ENCODE data around the gene TNFRSF12A.

Gene TNFRSF12A

GRCh38 chr16:3029491-3030221 is 9.5 kb downstream of the TNFRSF12A start (continued):
- TF ChIP-seq ZBTB6 (tag by site-specific recombination; IDR thresholded peaks at IDR 0.05) (no peak), RBAK (tag by site-specific recombination; IDR thresholded peaks at IDR 0.05) (no peak)

- Histone ChIP-seq H3K9me3 (ENCODE audit: control insufficient read depth, insufficient read depth, low read depth, low read length) (no peaks in the 10 kb centered on the region), H3K4me1 (ENCODE audit: control insufficient read depth, insufficient read depth, low read length) (peaks cover 5% of the 10 kb centered on the region), H3K4me3 (ENCODE audit: low read depth, low read length) (no peak overlapping the region), H3K27ac (ENCODE audit: extremely low read depth, low read depth, low read length) (no peak overlapping the region), H3K36me3 (ENCODE audit: control insufficient read depth in 2 of 2, insufficient read depth in 1 of 2, low read length in 2 of 2) (peaks cover 0 to 19% of the 10 kb centered on the region in 2 experiments; a peak in 1 of 3 replicates)
- ChIA-PET CTCF (interaction anchor here (0.6 to 9.2 kb wide), 17 partner anchors 9 to 1087 kb away, joined by 3 to 149 read pairs (median 9); partner anchors contain the start of genes BICDL2, HCFC1R1, THOC6 and TNFRSF12A), POLR2A (interaction anchor here (0.6 to 3.1 kb wide), 10 partner anchors 9 to 104 kb away, joined by 3 to 51 read pairs (median 5); partner anchors contain the start of genes HCFC1R1, THOC6, TNFRSF12A and ZNF213)
- TF ChIP-seq ZNF16 (tag by site-specific recombination; IDR thresholded peaks at IDR 0.05; ENCODE audit: low read depth) (peak; percentile 85), SALL2 (tag by site-specific recombination; IDR thresholded peaks at IDR 0.05; ENCODE audit: borderline replicate concordance) (no peak)
Measured at GRCh38 chr16:3030222-3031212, 10.3 kb downstream of the TNFRSF12A start.

- Histone ChIP-seq H3K4me1 (ENCODE audit: control insufficient read depth, insufficient read depth, low read length) (peaks cover 5% of the 10 kb centered on the region), H3K9me3 (ENCODE audit: control insufficient read depth, insufficient read depth, low read depth, low read length) (no peaks in the 10 kb centered on the region), H3K36me3 (ENCODE audit: control insufficient read depth in 2 of 2, insufficient read depth in 1 of 2, low read length in 2 of 2) (no peaks in the 10 kb centered on the region), H3K4me3 (ENCODE audit: low read depth, low read length) (no peak overlapping the region), H3K27ac (ENCODE audit: extremely low read depth, low read depth, low read length) (no peak overlapping the region)
- ChIA-PET CTCF (interaction anchor here (1.1 to 9.2 kb wide), 12 partner anchors 8 to 138 kb away, joined by 3 to 149 read pairs (median 12); partner anchors contain the start of genes BICDL2, HCFC1R1, PAQR4 and THOC6), POLR2A (interaction anchor here (0.6 to 3.1 kb wide), 4 partner anchors 10 to 245 kb away, joined by 3 to 51 read pairs (median 6); partner anchors contain the start of genes HCFC1R1, THOC6 and TNFRSF12A)
- TF ChIP-seq KLF10 (tag by site-specific recombination; IDR thresholded peaks at IDR 0.05): no peak
Measured at GRCh38 chr16:3032624-3033023, 12.5 kb downstream of the TNFRSF12A start.

GRCh38 chr16:3035289-3035971 is 15.3 kb downstream of the TNFRSF12A start:
- H3K9me3 ChIP-seq (ENCODE audit: control insufficient read depth, insufficient read depth, low read depth, low read length): no peaks in the 10 kb centered on the region
- no peak overlapping the region for H3K4me3 ChIP-seq (ENCODE audit: low read depth, low read length)
- ChIA-PET CTCF (interaction anchor here (0.7 to 9.2 kb wide), 6 partner anchors 23 to 130 kb away, joined by 3 to 149 read pairs (median 6); no protein-coding TSS in a partner anchor), POLR2A (interaction anchor here (0.5 to 1.2 kb wide), 5 partner anchors 12 to 89 kb away, joined by 3 to 9 read pairs (median 4); no protein-coding TSS in a partner anchor)
- no peak overlapping the region for H3K27ac ChIP-seq (ENCODE audit: extremely low read depth, low read depth, low read length)
- no peaks in the 10 kb centered on the region for H3K36me3 ChIP-seq (ENCODE audit: control insufficient read depth in 2 of 2, insufficient read depth in 1 of 2, low read length in 2 of 2)
- H3K4me1 ChIP-seq (ENCODE audit: control insufficient read depth, insufficient read depth, low read length): no peaks in the 10 kb centered on the region
- no peak for TF ChIP-seq MYNN (tag by site-specific recombination; IDR thresholded peaks at IDR 0.05; ENCODE audit: borderline replicate concordance)
- TF ChIP-seq ZNF274 (IDR thresholded peaks at IDR 0.05; ENCODE audit: low read length): no peak
- TF ChIP-seq ZNF274 (tag by site-specific recombination; IDR thresholded peaks at IDR 0.05; ENCODE audit: borderline replicate concordance): no peak
- TF ChIP-seq SP3 (tag by site-specific recombination; IDR thresholded peaks at IDR 0.05): no peak
- TF ChIP-seq ZNF530 (tag by site-specific recombination; IDR thresholded peaks at IDR 0.05; ENCODE audit: low read depth): no peak
- no peak for TF ChIP-seq ZNF626 (tag by site-specific recombination; IDR thresholded peaks at IDR 0.05)
- no peak for TF ChIP-seq SP7 (tag by site-specific recombination; IDR thresholded peaks at IDR 0.05)
- TF ChIP-seq ZNF664 (tag by site-specific recombination; IDR thresholded peaks at IDR 0.05): no peak
- no peak for TF ChIP-seq ZNF211 (tag by site-specific recombination; IDR thresholded peaks at IDR 0.05; ENCODE audit: low read depth)
- no peak for TF ChIP-seq ZNF654 (tag by site-specific recombination; IDR thresholded peaks at IDR 0.05; ENCODE audit: low read depth)
- TF ChIP-seq ZNF488 (tag by site-specific recombination; IDR thresholded peaks at IDR 0.05): no peak
- TF ChIP-seq KLF8 (tag by site-specific recombination; IDR thresholded peaks at IDR 0.05): no peak
- TF ChIP-seq ZNF521 (tag by site-specific recombination; IDR thresholded peaks at IDR 0.05): no peak
- TF ChIP-seq TSHZ1 (tag by site-specific recombination; IDR thresholded peaks at IDR 0.05; ENCODE audit: borderline replicate concordance): no peak
- no peak for TF ChIP-seq ZNF223 (tag by site-specific recombination; IDR thresholded peaks at IDR 0.05)
